Trophoblast cell (in vitro differentiated cells and primary cell): ENCODE measurements around the gene DSG2.

ENCODE experiments used
- DNase-seq, 2 donors: peaks; one replicate each; pipeline ENCODE4 v3.0.0-alpha.2; 2016
- H2AFZ ChIP-seq: 2 replicates; pipeline ENCODE4 v1.6.1; 2013; ENCODE audit warnings: low read length, moderate library complexity, mild to moderate bottlenecking; ENCODE audit not compliant: insufficient read depth, poor library complexity
- H2AK5ac ChIP-seq: 2 replicates; pipeline ENCODE4 v1.6.1; 2013; ENCODE audit warnings: mild to moderate bottlenecking, low read length
- H2BK120ac ChIP-seq: 2 replicates; pipeline ENCODE4 v1.6.1; 2013; ENCODE audit warnings: low read length, mild to moderate bottlenecking, moderate library complexity; ENCODE audit not compliant: insufficient read depth, poor library complexity
- H2BK12ac ChIP-seq: 2 replicates; pipeline ENCODE4 v1.6.1; 2013; ENCODE audit warnings: mild to moderate bottlenecking, low read length, moderate library complexity
- H2BK5ac ChIP-seq: 2 replicates; pipeline ENCODE4 v1.6.1; 2013; ENCODE audit warnings: low read length, low read depth, moderate library complexity, mild to moderate bottlenecking; ENCODE audit not compliant: poor library complexity
- H3K14ac ChIP-seq: 2 replicates; pipeline ENCODE4 v1.6.1; 2013; ENCODE audit warnings: mild to moderate bottlenecking, low read length
- H3K18ac ChIP-seq: 2 replicates; pipeline ENCODE4 v1.6.1; 2013; ENCODE audit warnings: mild to moderate bottlenecking, low read length
- H3K23ac ChIP-seq: 2 replicates; pipeline ENCODE4 v1.6.1; 2013; ENCODE audit warnings: low read length
- H3K27ac ChIP-seq: 2 replicates; pipeline ENCODE4 v1.5.1; 2013; ENCODE audit warnings: low read depth, mild to moderate bottlenecking, inconsistent platforms, low read length, moderate library complexity
- H3K27me3 ChIP-seq: 2 replicates; pipeline ENCODE4 v1.6.1; 2013; ENCODE audit warnings: inconsistent platforms, mild to moderate bottlenecking, low read length, moderate library complexity; ENCODE audit not compliant: insufficient read depth
- H3K36me3 ChIP-seq, 2 experiments: 1 replicate in 1 of 2; 2 replicates in 1 of 2; pipeline ENCODE4 v1.6.1; 2013; ENCODE audit warnings: low read length in 2 of 2, mild to moderate bottlenecking in 2 of 2, moderate library complexity in 1 of 2; ENCODE audit not compliant: insufficient read depth in 2 of 2, control insufficient read depth in 1 of 2
- H3K4ac ChIP-seq: 2 replicates; pipeline ENCODE4 v1.6.1; 2013; ENCODE audit warnings: low read depth, mild to moderate bottlenecking, low read length, moderate library complexity
- H3K4me1 ChIP-seq, 2 experiments: 1 replicate in 1 of 2; 2 replicates in 1 of 2; pipeline ENCODE4 v1.6.1; 2013; ENCODE audit warnings: low read length in 2 of 2, mild to moderate bottlenecking in 2 of 2, moderate library complexity in 1 of 2; ENCODE audit not compliant: insufficient read depth in 2 of 2, control insufficient read depth in 1 of 2
- H3K4me2 ChIP-seq: 2 replicates; pipeline ENCODE4 v1.6.1; 2013; ENCODE audit warnings: inconsistent platforms, mild to moderate bottlenecking, low read length, moderate library complexity
- H3K4me3 ChIP-seq: 2 replicates; pipeline ENCODE4 v1.5.1; 2013; ENCODE audit warnings: mild to moderate bottlenecking, low read depth, low read length, inconsistent platforms
- H3K79me1 ChIP-seq: one replicate; pipeline ENCODE4 v1.6.1; 2013; ENCODE audit warnings: low read length
- H3K79me2 ChIP-seq: 2 replicates; pipeline ENCODE4 v1.6.1; 2013; ENCODE audit warnings: low read length, mild to moderate bottlenecking; ENCODE audit not compliant: control insufficient read depth, insufficient read depth, poor library complexity
- H3K9ac ChIP-seq: 2 replicates; pipeline ENCODE4 v1.6.1; 2013; ENCODE audit warnings: mild to moderate bottlenecking, low read length
- H3K9me3 ChIP-seq: 2 replicates; pipeline ENCODE4 v1.6.1; 2013; ENCODE audit warnings: low read depth, mild to moderate bottlenecking, control low read depth, inconsistent platforms, low read length; ENCODE audit not compliant: insufficient read depth
- H4K12ac ChIP-seq: 2 replicates; pipeline ENCODE4 v1.6.1; 2013; ENCODE audit warnings: low read depth, mild to moderate bottlenecking, low read length, moderate library complexity
- H4K8ac ChIP-seq: 2 replicates; pipeline ENCODE4 v1.6.1; 2013; ENCODE audit warnings: low read depth, mild to moderate bottlenecking, low read length, moderate library complexity
- H4K91ac ChIP-seq: one replicate; pipeline ENCODE4 v1.6.1; 2013; ENCODE audit warnings: low read depth, mild to moderate bottlenecking, low read length, moderate library complexity
- whole genome bisulfite sequencing: extraction: QIAGEN DNeasy Blood & Tissue Kit; methylation state at CpG from one replicate; pipeline ENCODE4 v1.1.7; 2013; ENCODE audit warnings: missing lambda C conversion rate; ENCODE audit not compliant: insufficient read length, insufficient coverage; ENCODE audit errors: extremely low coverage; 5-methylcytosine and 5-hydroxymethylcytosine counted together

The DSG2 gene

GRCh38 chr18:31490387-31490786 lies 7.6 kb upstream of the DSG2 start:
- Histone ChIP-seq H2AK5ac (no peak overlapping the region), H2BK120ac (no peak overlapping the region), H2BK5ac (no peak overlapping the region), H3K14ac (no peak overlapping the region), H3K27me3 (no peaks in the 10 kb centered on the region), H4K91ac (no peak overlapping the region), H3K27ac (no peak overlapping the region), H3K4me3 (no peak overlapping the region), H3K9ac (no peak overlapping the region), H3K4ac (no peak overlapping the region), H3K36me3 (no peaks in the 10 kb centered on the region), H3K23ac (no peak overlapping the region), H2BK12ac (no peak overlapping the region), H3K9me3 (no peaks in the 10 kb centered on the region), H3K4me1 (peaks cover 12 to 14% of the 10 kb centered on the region in 2 experiments), H3K18ac (no peak overlapping the region), H3K4me2 (no peak overlapping the region), H3K79me2 (no peaks in the 10 kb centered on the region), H4K8ac (no peak overlapping the region), H3K79me1 (peaks cover 9% of the 10 kb centered on the region), H4K12ac (no peak overlapping the region), H2AFZ (no peak overlapping the region)
- peak; percentile 41 to 77 for DNase-seq
- no CpG with 5 or more reads among the region's 1 CpG for WGBS

- Histone ChIP-seq H3K27me3 (no peaks in the 10 kb centered on the region), H3K27ac (no peak overlapping the region), H3K14ac (no peak overlapping the region), H3K4me1 (peaks cover 10 to 13% of the 10 kb centered on the region in 2 experiments), H2AFZ (no peak overlapping the region), H3K79me2 (no peaks in the 10 kb centered on the region), H3K4me3 (no peak overlapping the region), H3K18ac (no peak overlapping the region), H3K23ac (no peak overlapping the region), H2BK12ac (no peak overlapping the region), H3K4ac (no peak overlapping the region), H2AK5ac (no peak overlapping the region), H3K9ac (no peak overlapping the region), H2BK5ac (no peak overlapping the region), H3K9me3 (no peaks in the 10 kb centered on the region), H4K12ac (no peak overlapping the region), H3K4me2 (no peak overlapping the region), H2BK120ac (no peak overlapping the region), H4K8ac (no peak overlapping the region), H4K91ac (no peak overlapping the region), H3K79me1 (peaks cover 8% of the 10 kb centered on the region), H3K36me3 (no peaks in the 10 kb centered on the region)
- DNase-seq = no peak
Observed at GRCh38 chr18:31490833-31491232, 7.1 kb upstream of the DSG2 start.

GRCh38 chr18:31491586-31491985 lies 6.4 kb upstream of the DSG2 start:
- H3K9me3 ChIP-seq = no peaks in the 10 kb centered on the region
- H4K91ac ChIP-seq = no peak overlapping the region
- no peak overlapping the region for H3K23ac ChIP-seq
- no peak overlapping the region for H3K4me3 ChIP-seq
- H3K14ac ChIP-seq = no peak overlapping the region
- no peak overlapping the region for H3K9ac ChIP-seq
- H3K4me1 ChIP-seq = peaks cover 7 to 10% of the 10 kb centered on the region in 2 experiments
- no peak overlapping the region for H2BK12ac ChIP-seq
- H3K36me3 ChIP-seq = no peaks in the 10 kb centered on the region
- H2AK5ac ChIP-seq = no peak overlapping the region
- peaks cover 5% of the 10 kb centered on the region for H3K79me1 ChIP-seq
- no peak overlapping the region for H2AFZ ChIP-seq
- H3K79me2 ChIP-seq = no peaks in the 10 kb centered on the region
- no peak overlapping the region for H3K4ac ChIP-seq
- H2BK5ac ChIP-seq = no peak overlapping the region
- H3K4me2 ChIP-seq = no peak overlapping the region
- no peak overlapping the region for H3K18ac ChIP-seq
- no peak overlapping the region for H4K12ac ChIP-seq
- no peak overlapping the region for H2BK120ac ChIP-seq
- H3K27ac ChIP-seq = no peak overlapping the region
- DNase-seq = no peak
- no peak overlapping the region for H4K8ac ChIP-seq
- no peaks in the 10 kb centered on the region for H3K27me3 ChIP-seq

GRCh38 chr18:31492671-31493070 lies 5.3 kb upstream of the DSG2 start:
- Histone ChIP-seq H3K9ac (no peak overlapping the region), H3K4me1 (peaks cover 4 to 5% of the 10 kb centered on the region in 2 experiments), H3K4me2 (no peak overlapping the region), H3K9me3 (no peaks in the 10 kb centered on the region), H4K8ac (no peak overlapping the region), H2BK120ac (no peak overlapping the region), H2BK12ac (no peak overlapping the region), H3K27ac (no peak overlapping the region), H3K4ac (no peak overlapping the region), H2BK5ac (no peak overlapping the region), H3K23ac (no peak overlapping the region), H3K79me2 (no peaks in the 10 kb centered on the region), H4K91ac (no peak overlapping the region), H3K18ac (no peak overlapping the region), H3K4me3 (no peak overlapping the region), H3K36me3 (no peaks in the 10 kb centered on the region), H3K27me3 (no peaks in the 10 kb centered on the region), H4K12ac (no peak overlapping the region), H2AFZ (no peak overlapping the region), H2AK5ac (no peak overlapping the region), H3K14ac (no peak overlapping the region), H3K79me1 (peaks cover 8% of the 10 kb centered on the region)
- no CpG with 5 or more reads among the region's 9 CpGs for WGBS
- DNase-seq = no peak
